Trophoblast cell (in vitro differentiated cells and primary cell): Measurements from ENCODE around the gene ENPP1.
A peak's percentile ranks its signal among the peaks of the same experiment; 100 is the strongest.

Source experiments
- DNase-seq, 2 donors: peaks; one replicate each; pipeline ENCODE4 v3.0.0-alpha.2; 2016
- H2AFZ ChIP-seq: 2 replicates; pipeline ENCODE4 v1.6.1; 2013; ENCODE audit warnings: low read length, moderate library complexity, mild to moderate bottlenecking; ENCODE audit not compliant: insufficient read depth, poor library complexity
- H2AK5ac ChIP-seq: 2 replicates; pipeline ENCODE4 v1.6.1; 2013; ENCODE audit warnings: mild to moderate bottlenecking, low read length
- H2BK120ac ChIP-seq: 2 replicates; pipeline ENCODE4 v1.6.1; 2013; ENCODE audit warnings: low read length, mild to moderate bottlenecking, moderate library complexity; ENCODE audit not compliant: insufficient read depth, poor library complexity
- H2BK12ac ChIP-seq: 2 replicates; pipeline ENCODE4 v1.6.1; 2013; ENCODE audit warnings: mild to moderate bottlenecking, low read length, moderate library complexity
- H2BK5ac ChIP-seq: 2 replicates; pipeline ENCODE4 v1.6.1; 2013; ENCODE audit warnings: low read length, low read depth, moderate library complexity, mild to moderate bottlenecking; ENCODE audit not compliant: poor library complexity
- H3K14ac ChIP-seq: 2 replicates; pipeline ENCODE4 v1.6.1; 2013; ENCODE audit warnings: mild to moderate bottlenecking, low read length
- H3K18ac ChIP-seq: 2 replicates; pipeline ENCODE4 v1.6.1; 2013; ENCODE audit warnings: mild to moderate bottlenecking, low read length
- H3K23ac ChIP-seq: 2 replicates; pipeline ENCODE4 v1.6.1; 2013; ENCODE audit warnings: low read length
- H3K27ac ChIP-seq: 2 replicates; pipeline ENCODE4 v1.5.1; 2013; ENCODE audit warnings: low read depth, mild to moderate bottlenecking, inconsistent platforms, low read length, moderate library complexity
- H3K27me3 ChIP-seq: 2 replicates; pipeline ENCODE4 v1.6.1; 2013; ENCODE audit warnings: inconsistent platforms, mild to moderate bottlenecking, low read length, moderate library complexity; ENCODE audit not compliant: insufficient read depth
- H3K36me3 ChIP-seq, 2 experiments: 1 replicate in 1 of 2; 2 replicates in 1 of 2; pipeline ENCODE4 v1.6.1; 2013; ENCODE audit warnings: low read length in 2 of 2, mild to moderate bottlenecking in 2 of 2, moderate library complexity in 1 of 2; ENCODE audit not compliant: insufficient read depth in 2 of 2, control insufficient read depth in 1 of 2
- H3K4ac ChIP-seq: 2 replicates; pipeline ENCODE4 v1.6.1; 2013; ENCODE audit warnings: low read depth, mild to moderate bottlenecking, low read length, moderate library complexity
- H3K4me1 ChIP-seq, 2 experiments: 1 replicate in 1 of 2; 2 replicates in 1 of 2; pipeline ENCODE4 v1.6.1; 2013; ENCODE audit warnings: low read length in 2 of 2, mild to moderate bottlenecking in 2 of 2, moderate library complexity in 1 of 2; ENCODE audit not compliant: insufficient read depth in 2 of 2, control insufficient read depth in 1 of 2
- H3K4me2 ChIP-seq: 2 replicates; pipeline ENCODE4 v1.6.1; 2013; ENCODE audit warnings: inconsistent platforms, mild to moderate bottlenecking, low read length, moderate library complexity
- H3K4me3 ChIP-seq: 2 replicates; pipeline ENCODE4 v1.5.1; 2013; ENCODE audit warnings: mild to moderate bottlenecking, low read depth, low read length, inconsistent platforms
- H3K79me1 ChIP-seq: one replicate; pipeline ENCODE4 v1.6.1; 2013; ENCODE audit warnings: low read length
- H3K79me2 ChIP-seq: 2 replicates; pipeline ENCODE4 v1.6.1; 2013; ENCODE audit warnings: low read length, mild to moderate bottlenecking; ENCODE audit not compliant: control insufficient read depth, insufficient read depth, poor library complexity
- H3K9ac ChIP-seq: 2 replicates; pipeline ENCODE4 v1.6.1; 2013; ENCODE audit warnings: mild to moderate bottlenecking, low read length
- H3K9me3 ChIP-seq: 2 replicates; pipeline ENCODE4 v1.6.1; 2013; ENCODE audit warnings: low read depth, mild to moderate bottlenecking, control low read depth, inconsistent platforms, low read length; ENCODE audit not compliant: insufficient read depth
- H4K12ac ChIP-seq: 2 replicates; pipeline ENCODE4 v1.6.1; 2013; ENCODE audit warnings: low read depth, mild to moderate bottlenecking, low read length, moderate library complexity
- H4K8ac ChIP-seq: 2 replicates; pipeline ENCODE4 v1.6.1; 2013; ENCODE audit warnings: low read depth, mild to moderate bottlenecking, low read length, moderate library complexity
- H4K91ac ChIP-seq: one replicate; pipeline ENCODE4 v1.6.1; 2013; ENCODE audit warnings: low read depth, mild to moderate bottlenecking, low read length, moderate library complexity
- WGBS: extraction: QIAGEN DNeasy Blood & Tissue Kit; methylation state at CpG from one replicate; pipeline ENCODE4 v1.1.7; 2013; ENCODE audit warnings: missing lambda C conversion rate; ENCODE audit not compliant: insufficient read length, insufficient coverage; ENCODE audit errors: extremely low coverage; 5-methylcytosine and 5-hydroxymethylcytosine counted together

Gene ENPP1

GRCh38 chr6:131762984-131763383 lies 44.8 kb upstream of the ENPP1 start:
- Histone ChIP-seq H2AFZ (no peak overlapping the region), H3K27ac (no peak overlapping the region), H3K4me2 (no peak overlapping the region), H3K9me3 (no peaks in the 10 kb centered on the region), H2BK5ac (no peak overlapping the region), H3K4me3 (no peak overlapping the region), H3K79me1 (no peaks in the 10 kb centered on the region), H3K9ac (no peak overlapping the region), H2BK12ac (no peak overlapping the region), H3K36me3 (no peaks in the 10 kb centered on the region), H3K14ac (no peak overlapping the region), H3K18ac (no peak overlapping the region), H3K23ac (no peak overlapping the region), H2BK120ac (no peak overlapping the region), H3K79me2 (no peaks in the 10 kb centered on the region), H3K4ac (no peak overlapping the region), H4K12ac (no peak overlapping the region), H4K91ac (no peak overlapping the region), H4K8ac (no peak overlapping the region), H3K27me3 (no peaks in the 10 kb centered on the region), H2AK5ac (no peak overlapping the region), H3K4me1 (peaks cover 0 to 2% of the 10 kb centered on the region in 2 experiments)
- WGBS: no CpG with 5 or more reads among the region's 2 CpGs
- peak; percentile 33 to 84 for DNase-seq

GRCh38 chr6:131763749-131764148 lies 44.1 kb upstream of the ENPP1 start:
- Histone ChIP-seq H3K9ac (no peak overlapping the region), H2BK5ac (no peak overlapping the region), H3K27me3 (no peaks in the 10 kb centered on the region), H3K18ac (no peak overlapping the region), H3K4me1 (peaks cover 0 to 2% of the 10 kb centered on the region in 2 experiments), H3K36me3 (no peaks in the 10 kb centered on the region), H2AFZ (no peak overlapping the region), H3K27ac (no peak overlapping the region), H4K91ac (no peak overlapping the region), H2BK12ac (no peak overlapping the region), H3K79me1 (no peaks in the 10 kb centered on the region), H3K79me2 (no peaks in the 10 kb centered on the region), H3K4me2 (no peak overlapping the region), H3K9me3 (no peaks in the 10 kb centered on the region), H4K8ac (no peak overlapping the region), H3K23ac (no peak overlapping the region), H2AK5ac (no peak overlapping the region), H4K12ac (no peak overlapping the region), H3K14ac (no peak overlapping the region), H2BK120ac (no peak overlapping the region), H3K4ac (no peak overlapping the region), H3K4me3 (no peak overlapping the region)
- DNase-seq: peak in 1 of 2 donors; percentile 49
- no CpG with 5 or more reads among the region's 1 CpG for WGBS

GRCh38 chr6:131764350-131764749 lies 43.5 kb upstream of the ENPP1 start:
- H3K27me3 ChIP-seq: no peaks in the 10 kb centered on the region
- H3K4me1 ChIP-seq: peaks cover 0 to 2% of the 10 kb centered on the region in 2 experiments
- DNase-seq: peak in 1 of 2 donors; percentile 26
- H3K18ac ChIP-seq: no peak overlapping the region
- no peak overlapping the region for H2AK5ac ChIP-seq
- no peaks in the 10 kb centered on the region for H3K36me3 ChIP-seq
- no peak overlapping the region for H3K4me3 ChIP-seq
- no peak overlapping the region for H2AFZ ChIP-seq
- no peak overlapping the region for H4K8ac ChIP-seq
- H3K79me1 ChIP-seq: no peaks in the 10 kb centered on the region
- H3K27ac ChIP-seq: no peak overlapping the region
- H3K23ac ChIP-seq: no peak overlapping the region
- no peak overlapping the region for H2BK12ac ChIP-seq
- no peak overlapping the region for H4K91ac ChIP-seq
- H3K4me2 ChIP-seq: no peak overlapping the region
- no peaks in the 10 kb centered on the region for H3K9me3 ChIP-seq
- no peak overlapping the region for H2BK5ac ChIP-seq
- H3K9ac ChIP-seq: no peak overlapping the region
- no peak overlapping the region for H2BK120ac ChIP-seq
- no peak overlapping the region for H3K4ac ChIP-seq
- no CpG with 5 or more reads among the region's 4 CpGs for WGBS
- H3K14ac ChIP-seq: no peak overlapping the region
- H3K79me2 ChIP-seq: no peaks in the 10 kb centered on the region
- H4K12ac ChIP-seq: no peak overlapping the region

GRCh38 chr6:131765081-131765803 lies 42.6 kb upstream of the ENPP1 start:
- Histone ChIP-seq H3K9ac (no peak overlapping the region), H3K18ac (no peak overlapping the region), H3K36me3 (no peaks in the 10 kb centered on the region), H3K79me2 (no peaks in the 10 kb centered on the region), H4K12ac (no peak overlapping the region), H2BK5ac (no peak overlapping the region), H3K4me2 (no peak overlapping the region), H2AFZ (no peak overlapping the region), H3K4me3 (no peak overlapping the region), H2BK120ac (no peak overlapping the region), H2AK5ac (no peak overlapping the region), H3K14ac (no peak overlapping the region), H2BK12ac (no peak overlapping the region), H3K79me1 (no peaks in the 10 kb centered on the region), H3K23ac (no peak overlapping the region), H3K9me3 (no peaks in the 10 kb centered on the region), H3K4me1 (peaks cover 0 to 2% of the 10 kb centered on the region in 2 experiments), H3K27ac (no peak overlapping the region), H4K8ac (no peak overlapping the region), H3K27me3 (no peaks in the 10 kb centered on the region), H3K4ac (no peak overlapping the region), H4K91ac (no peak overlapping the region)
- WGBS: no CpG with 5 or more reads among the region's 9 CpGs
- peak; percentile 19 to 71 for DNase-seq
